GM18508 (cell line): ENCODE measurements around the gene PARVA.
"Not testable (repeated sequence)": the region's sequence is repeated elsewhere in the genome, so short reads cannot be mapped to it uniquely, and the experiment has no call there.

Experiments
- ATAC-seq: cut with Tn5 transposase; IDR thresholded peaks from one replicate; pipeline ENCODE4 v1.9.1; 2021; ENCODE audit warnings: moderate number of reproducible peaks; ENCODE audit not compliant: insufficient read depth, unreplicated experiment

PARVA gene, protein sequence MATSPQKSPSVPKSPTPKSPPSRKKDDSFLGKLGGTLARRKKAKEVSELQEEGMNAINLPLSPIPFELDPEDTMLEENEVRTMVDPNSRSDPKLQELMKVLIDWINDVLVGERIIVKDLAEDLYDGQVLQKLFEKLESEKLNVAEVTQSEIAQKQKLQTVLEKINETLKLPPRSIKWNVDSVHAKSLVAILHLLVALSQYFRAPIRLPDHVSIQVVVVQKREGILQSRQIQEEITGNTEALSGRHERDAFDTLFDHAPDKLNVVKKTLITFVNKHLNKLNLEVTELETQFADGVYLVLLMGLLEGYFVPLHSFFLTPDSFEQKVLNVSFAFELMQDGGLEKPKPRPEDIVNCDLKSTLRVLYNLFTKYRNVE

DNA sequence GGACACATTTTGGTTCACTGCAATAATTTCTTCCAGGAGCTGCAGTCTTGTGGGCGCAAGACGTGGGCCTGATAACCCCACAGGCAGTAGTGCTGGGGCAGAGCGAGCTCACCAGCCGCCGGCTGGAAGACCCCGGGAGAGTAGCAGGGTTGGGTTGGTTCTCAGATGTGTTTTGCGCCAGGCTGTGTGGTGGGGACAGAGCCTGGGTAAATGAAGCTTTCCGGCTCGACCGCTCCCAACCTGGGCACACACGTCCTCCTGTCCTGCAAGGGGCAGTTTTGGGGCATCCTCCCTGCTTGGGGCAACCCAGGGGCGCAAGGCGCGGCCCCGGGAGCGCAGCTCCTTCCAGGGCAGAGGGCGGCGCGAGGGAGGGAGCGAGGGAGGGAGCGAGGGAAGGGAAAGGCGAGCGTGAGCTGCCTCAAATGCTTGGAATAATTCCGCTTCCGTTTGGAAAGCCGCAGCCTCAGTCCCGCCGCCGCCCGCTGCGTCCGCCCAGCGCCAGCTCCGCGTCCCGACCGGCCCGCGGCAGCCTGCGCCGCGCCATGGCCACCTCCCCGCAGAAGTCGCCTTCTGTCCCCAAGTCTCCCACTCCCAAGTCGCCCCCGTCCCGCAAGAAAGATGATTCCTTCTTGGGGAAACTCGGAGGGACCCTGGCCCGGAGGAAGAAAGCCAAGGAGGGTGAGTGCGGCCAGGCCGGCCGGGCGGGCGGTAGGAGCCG lies at the start of gene PARVA:
PARVA (plus strand) TSS at position 466 of the 718 bp plus-strand sequence; CDS start at position 543, 77 bp downstream.
- ATAC-seq = no peak

DNA sequence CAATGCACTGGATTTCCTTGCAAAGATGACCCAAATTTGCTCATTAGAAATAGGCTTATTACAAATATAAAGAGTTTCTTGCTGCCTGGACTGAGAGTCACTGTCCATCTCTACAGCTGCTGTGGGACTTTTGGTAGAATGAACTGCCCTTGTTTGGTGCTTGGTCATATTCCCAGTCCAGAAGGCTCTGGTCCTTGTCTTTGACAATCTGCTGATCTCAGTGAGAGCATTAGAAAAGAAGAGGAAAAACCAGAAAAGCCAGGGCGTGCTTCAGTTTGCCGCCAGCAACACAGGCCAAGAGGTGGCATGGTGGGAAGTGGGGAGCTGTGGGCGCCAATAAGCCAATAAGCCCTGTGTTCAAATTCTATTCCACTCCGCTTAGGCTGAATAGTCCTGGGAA lies 48.2 kb upstream of the PARVA start:
- no peak for ATAC-seq

DNA sequence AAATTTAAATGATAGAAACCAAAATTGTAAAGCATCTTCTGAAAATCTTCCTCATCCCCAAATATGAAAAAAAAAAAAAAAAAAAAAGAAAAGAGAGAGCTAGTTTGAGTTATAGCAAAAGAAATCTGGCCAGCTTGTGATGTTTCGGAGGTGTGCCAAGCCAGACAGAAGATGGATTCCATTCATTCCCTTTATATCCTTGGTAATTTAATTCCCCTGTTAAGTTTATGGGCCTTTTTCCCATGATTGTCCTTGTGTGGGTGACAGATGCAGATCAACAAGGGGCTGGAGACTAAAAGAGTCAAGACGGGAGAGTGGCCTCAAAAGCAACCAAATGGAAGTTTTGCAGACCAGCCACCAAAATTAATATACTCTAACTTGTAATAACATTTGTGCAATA lies 47.6 kb upstream of the PARVA start:
- no peak for ATAC-seq

DNA sequence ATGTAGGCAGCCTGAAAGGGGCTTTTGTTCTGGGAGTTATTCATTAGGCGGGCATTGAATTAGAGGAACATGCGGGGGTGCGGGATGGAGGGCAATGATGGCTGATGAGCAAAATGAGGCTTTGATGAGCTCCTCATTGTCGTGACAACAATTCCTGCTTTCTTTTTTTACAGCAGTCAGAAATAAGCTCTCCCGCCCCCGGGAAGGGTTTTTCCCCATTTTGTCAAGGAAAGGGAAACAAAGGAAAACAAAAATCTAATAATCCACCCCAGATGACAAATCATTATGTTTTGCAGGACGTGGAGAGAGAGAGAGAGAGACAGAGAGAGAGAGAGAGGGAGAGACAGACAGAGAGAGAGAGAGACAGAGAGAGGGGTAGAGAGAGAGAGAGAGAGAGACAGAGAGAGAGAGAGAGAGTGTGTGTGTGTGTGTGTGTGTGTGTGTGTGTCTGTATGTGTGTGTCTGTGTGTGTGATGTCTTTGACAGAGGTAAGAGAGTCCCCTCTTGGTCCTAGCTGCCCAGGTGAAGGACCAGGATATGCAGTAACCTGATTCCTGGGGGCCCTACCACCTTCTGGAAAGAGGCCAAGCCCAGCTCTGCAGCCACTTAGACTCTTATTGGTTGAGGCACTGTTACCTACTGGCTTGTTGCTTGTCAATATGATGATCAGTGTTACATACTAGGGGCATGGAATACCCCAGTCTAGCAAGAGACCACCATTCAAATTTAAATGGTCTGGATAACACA lies 46.7 kb upstream of the PARVA start:
- no peak for ATAC-seq

DNA sequence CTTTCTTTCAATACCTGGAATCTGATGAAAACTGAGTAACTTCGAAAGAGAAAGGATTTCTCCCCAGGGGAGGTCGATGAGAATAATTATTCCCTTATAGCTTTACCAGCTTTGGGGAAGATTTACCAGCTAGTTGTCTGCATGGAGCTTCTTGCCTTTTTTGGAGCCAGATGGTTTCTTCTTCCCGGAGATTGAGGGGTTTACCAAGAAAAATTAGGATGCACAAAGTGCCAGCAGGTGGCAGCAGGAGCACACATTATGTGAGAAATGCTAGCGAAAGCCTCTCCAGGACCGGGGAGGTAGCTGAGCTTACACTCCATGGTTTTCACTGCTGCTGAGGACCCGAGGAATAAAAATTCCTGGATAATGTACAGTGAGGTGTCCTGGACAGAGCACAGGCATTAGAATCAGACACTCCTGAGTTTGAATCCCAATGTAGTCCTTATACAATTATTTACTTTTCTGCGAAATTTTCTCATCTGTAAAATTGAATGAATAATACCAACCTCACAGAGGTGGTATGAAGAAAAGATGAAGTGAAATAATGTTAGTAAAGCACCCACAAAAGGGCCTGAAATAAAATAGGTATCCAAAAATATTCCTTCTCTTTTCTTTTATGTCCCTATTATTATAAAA lies 46.0 kb upstream of the PARVA start:
- no peak for ATAC-seq

DNA sequence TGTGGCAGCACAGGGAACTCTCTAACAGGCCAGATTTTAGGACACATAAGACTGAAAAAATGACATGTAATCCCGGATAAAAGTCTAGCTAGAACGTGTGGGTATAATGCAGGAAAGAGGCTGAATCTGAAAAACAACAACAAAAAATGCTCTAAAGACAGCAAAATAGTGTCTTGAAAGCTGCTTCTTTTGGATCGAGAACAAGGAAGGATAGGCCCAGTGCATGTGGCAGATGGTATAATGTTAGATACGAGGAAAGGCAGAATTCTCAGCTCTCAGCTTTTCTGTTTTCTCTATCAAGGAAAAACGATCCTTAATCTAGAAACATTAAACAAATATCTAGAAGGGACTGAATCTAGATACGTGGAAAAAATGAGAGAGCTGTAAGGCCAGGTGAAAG lies 33.8 kb upstream of the PARVA start:
- ATAC-seq = no peak

DNA sequence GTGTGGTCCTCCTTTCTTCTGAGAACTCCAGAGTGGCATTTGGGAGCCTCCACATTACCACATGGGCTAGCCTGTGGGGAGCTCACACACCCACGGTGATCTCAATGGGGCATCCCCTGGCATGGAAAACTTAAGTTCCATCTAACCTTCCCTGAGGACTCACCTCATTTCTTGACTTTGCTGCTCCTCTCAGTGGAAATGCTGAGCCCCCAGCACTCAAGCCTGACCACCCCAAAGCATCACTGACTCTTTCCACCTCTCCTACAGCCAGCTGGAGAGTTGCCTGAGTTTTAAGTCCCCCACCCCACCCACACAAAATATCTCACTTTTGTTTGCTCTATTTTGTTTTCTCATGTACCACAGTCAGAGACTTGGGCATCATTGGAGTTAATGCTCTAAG lies 23.8 kb upstream of the PARVA start:
- no peak for ATAC-seq

DNA sequence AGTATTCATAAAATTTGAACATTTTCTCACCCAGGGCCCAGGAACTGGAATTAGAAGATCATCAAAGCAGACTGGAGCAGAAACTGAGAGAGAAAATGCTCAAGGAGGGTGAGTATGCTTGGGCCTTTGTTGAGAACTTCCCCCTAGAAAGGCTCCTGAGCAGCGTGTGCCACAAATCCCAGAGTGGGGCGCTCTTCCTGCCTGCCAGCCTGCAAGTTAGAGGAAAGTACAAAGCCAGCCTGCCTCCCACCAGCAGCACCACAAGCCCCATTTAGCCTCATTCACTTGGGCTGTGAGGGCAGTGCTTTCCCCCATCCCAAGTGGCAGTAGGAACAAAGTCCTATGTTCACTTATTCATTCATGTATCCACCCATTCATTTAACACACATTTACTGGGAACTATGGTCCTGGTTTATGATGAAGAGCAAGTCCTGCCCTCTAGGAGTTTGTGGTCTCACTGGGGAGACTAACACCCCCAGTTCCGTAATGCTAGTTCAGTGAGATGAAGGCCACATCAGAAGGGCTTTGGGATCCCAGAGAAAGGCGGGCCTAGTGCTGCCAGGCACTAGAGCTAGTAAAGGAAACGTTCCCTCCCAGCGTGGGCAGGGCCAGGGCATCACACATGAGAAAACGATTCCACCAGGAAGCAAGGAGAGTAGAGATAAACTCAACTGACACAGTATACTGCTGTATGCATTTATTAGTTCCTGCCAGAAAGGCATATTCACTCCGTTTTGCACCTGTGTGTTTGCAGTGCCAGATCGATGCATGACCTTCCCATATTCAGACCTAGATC lies 22.4 kb upstream of the PARVA start:
- ATAC-seq = no peak

DNA sequence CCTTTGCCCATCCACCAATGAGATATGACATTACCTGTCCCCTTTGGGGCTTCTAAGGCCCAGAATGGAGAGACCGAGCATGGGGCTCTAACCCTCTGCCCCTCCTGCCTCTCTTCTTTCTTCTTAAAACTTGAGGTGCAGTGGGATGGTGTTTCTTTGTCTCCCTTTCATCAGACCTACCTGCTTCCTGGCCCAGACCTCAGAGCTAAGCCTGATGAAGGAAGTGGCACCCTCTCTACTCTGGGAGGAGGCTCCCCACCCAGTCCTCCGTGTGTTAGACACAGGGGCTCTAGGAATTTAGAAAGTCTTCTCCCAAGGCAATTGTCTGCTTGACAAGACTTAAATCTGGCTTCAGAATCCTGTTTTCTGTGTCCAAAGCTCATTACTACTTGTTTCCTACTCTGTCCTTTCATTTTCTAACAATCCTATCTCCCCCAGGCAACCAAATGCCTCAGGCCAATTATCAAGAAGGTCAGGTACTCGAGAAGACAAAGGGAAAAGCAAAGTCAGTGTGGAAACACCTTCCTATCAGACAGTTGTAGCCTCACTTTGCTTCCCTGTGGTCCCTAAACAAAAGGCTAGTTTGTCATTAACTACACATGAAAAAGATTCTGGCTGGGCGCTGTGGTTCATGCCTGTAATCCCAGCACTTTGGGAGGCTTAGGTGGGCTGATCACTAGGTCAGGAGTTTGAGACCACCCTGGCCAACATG lies 20.3 kb upstream of the PARVA start:
- ATAC-seq = no peak

DNA sequence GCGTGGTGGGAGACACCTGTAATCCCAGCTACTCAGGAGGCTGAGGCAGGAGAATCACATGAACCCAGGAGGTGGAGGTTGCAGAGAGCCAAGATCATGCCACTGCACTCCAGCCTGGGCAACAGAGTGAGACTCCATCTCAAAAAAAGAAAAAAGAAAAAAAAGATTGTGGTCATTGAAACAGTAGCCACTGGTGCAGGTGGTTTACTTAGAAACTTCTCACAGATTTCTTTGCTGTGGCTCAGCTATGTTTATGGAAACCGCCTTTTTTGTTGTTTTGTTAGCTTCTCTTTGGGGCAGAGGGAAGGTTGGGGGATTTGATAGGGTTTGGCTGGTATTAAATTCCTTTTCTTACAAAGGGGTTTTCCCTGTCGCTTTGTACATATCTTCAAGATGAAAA lies 19.7 kb upstream of the PARVA start:
- ATAC-seq = not testable (repeated sequence)

DNA sequence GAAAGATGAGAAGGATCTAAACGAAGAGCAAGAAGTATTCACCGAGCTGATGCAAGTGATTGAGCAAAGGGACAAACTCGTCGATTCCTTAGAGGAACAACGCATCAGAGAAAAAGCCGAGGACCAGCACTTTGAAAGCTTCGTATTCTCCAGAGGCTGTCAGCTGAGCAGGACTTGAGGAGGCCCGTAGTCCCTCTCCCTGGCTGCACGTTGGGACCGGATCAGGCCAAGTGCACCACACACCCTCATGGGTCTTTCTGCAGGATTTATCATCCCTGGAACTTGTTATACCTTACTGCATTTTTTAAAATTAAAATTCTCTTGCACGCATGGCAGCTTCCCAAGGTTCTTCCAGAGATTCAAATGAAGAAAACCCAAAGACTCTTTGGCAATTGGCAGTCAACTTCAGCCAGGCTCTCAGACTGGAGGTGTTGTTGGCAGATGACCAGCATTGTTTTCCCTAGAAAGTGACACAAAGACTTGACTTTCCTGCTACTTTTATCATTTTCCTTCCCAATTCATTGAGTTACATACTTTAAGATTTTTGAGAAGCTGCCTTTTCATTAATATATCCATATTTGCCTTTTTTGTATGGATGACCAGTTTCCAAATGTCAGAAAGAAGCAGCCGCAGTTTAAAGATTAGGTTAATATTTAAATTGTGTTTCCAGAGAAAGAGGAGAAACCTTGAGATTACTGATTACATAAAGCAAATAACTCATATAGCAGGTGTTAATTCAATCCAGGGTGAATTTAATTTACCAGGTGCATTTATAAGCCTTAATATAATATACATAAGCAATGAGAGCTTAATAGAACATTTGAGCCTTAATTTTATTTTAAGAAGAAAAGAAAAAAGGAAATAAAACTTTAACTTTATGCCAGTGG lies 18.8 kb upstream of the PARVA start:
- ATAC-seq = no peak

DNA sequence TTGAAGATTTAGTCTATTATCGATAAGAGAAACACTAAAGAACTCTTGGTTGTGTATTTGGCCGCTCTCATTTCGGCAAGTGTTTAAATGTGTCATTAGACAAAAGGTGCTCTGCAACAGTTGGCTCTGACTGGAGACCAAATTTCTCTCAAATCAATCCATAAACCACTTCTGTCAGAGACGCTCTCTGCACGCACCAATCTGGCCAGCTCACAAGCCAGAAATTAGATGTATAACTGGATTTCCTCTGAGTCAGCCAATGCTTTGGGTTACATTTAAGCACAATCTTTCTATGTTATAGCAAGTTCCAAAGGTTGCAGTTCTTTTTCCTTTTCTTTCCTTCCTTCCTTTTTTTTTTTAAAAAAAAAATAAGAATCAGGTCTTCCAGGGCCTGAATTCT lies 17.6 kb upstream of the PARVA start:
- ATAC-seq = no peak

DNA sequence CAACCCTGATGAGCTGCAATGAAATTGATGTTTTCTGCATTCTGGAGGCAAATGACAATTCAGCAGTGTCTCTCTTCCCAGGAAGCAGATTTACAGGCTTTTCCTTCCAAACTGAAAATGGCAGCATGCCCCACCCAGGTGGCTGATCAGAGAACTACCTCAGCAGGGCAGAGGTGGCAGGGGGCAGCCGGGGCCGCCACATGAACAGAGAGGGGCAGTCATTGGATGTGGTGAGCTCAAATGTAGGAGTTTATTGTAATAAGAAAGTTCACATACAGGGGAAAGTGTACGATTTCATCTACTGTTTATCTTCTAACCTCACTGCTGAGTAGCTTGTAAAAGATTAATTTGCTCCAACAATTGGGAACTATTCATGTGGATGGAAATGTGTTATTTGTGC lies 15.7 kb upstream of the PARVA start:
- no peak for ATAC-seq

DNA sequence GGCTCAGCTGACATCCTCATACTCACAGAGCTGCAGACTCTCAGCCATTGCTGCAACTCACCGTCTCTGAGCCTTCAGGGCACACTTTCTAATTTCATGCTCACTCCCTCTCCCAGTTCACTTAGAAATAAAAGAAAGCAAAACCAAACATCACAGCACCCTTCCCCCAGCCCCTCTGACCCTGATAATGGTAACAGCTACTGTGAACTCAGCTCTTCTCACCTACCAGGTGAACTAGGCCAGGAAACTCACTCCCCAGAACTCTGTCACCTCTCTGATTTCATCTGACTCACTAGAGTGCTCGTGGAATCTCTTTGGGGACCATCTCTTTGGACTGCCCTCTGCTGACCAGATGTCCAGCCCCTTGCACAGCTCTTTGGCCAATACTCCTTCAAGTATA lies 14.5 kb upstream of the PARVA start:
- no peak for ATAC-seq

DNA sequence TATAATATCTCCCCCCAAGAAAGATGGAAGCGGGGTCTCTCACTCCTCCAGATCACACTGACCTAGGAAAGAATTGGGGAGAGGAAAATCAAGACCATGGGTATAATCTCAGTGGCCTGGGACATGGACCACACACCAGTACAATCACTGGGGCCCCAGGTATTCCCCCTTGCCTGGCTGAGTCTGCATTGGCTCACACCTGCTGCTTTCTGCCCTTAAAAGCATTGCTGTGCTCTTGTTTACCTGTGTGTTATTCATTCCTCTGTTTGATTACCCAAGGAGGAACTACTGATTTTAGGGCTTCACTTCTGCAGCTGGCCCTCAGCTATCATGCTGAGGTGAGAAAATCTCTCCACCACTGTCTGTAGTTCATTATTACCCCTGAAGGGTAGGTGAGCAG lies 14.0 kb upstream of the PARVA start:
- no peak for ATAC-seq

DNA sequence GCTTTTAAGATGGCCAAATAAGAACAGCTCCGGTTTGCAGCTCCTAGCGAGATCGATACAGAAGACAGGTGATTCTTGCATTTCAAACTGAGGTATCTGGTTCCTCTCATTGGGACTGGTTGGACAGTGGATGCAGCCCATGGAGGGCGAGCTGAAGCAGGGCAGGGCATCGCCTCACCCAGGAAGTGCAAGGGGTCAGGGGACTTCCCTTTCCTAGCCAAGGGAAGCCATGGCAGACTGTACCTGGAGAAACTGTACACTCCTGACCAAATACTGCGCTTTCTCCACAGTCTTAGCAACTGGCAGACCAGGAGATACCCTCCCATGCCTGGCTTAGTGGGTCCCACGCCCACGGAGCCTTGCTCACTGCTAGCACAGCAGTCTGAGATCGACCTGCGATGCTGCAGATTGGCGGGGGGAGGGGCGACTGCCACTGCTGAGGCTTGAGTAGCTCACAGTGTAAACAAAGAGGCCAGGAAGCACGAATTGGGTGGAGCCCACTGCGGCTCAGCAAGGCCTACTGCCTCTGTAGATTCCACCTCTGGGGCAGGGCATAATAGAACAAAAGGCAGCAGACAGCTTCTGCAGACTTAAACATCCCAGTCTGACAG lies 11.3 kb upstream of the PARVA start:
- ATAC-seq = not testable (repeated sequence)

DNA sequence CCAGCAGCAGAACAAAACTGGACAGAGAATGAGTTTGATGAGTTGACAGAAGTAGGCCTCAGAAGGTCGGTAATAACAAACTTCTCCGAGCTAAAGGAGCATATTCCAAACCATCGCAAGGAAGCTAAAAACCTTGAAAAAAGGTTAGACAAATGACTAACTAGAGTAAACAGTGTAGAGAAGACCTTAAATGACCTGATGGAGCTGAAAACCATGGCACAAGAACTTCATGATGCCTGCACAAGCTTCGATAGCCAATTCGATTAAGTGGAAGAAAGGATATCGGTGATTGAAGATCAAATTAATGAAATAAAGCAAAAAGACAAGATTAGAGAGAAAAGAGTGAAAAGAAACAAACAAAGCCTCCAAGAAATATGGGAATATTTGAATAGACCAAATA lies 10.3 kb upstream of the PARVA start:
- not testable (repeated sequence) for ATAC-seq

DNA sequence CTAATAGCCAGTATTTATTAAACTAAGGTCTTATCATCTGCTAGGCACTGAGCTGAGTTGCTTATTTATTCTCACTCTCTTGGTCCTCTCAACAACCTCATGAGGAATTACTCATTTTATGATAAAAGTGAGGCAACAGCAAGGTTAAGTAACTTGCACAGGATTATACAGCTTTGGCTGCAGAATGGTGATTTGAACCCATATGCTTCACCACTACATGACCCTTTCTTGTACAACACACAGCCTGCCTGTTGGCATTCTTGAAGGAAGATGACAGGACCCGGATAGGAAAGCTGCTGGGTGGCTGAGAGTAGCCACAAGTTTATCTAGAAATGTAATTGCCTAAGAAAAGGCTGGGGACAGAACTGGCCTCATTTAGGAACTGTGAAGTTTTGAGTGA lies 5.3 kb upstream of the PARVA start:
- no peak for ATAC-seq
